Activated naive CD4-positive, alpha-beta T cell treated with Interleukin-2 at 50 U/mL for 16 hours (primary cell): ENCODE measurements around the gene TPSB2.
"Not testable (repeated sequence)": the region's sequence is repeated elsewhere in the genome, so short reads cannot be mapped to it uniquely, and the experiment has no call there.

Experiments
- DNase-seq: peaks from one replicate; pipeline ENCODE4 v3.0.0-alpha.2; 2020

Gene TPSB2

GRCh38 chr16:1230084-1230470, at the start of gene TPSB2:
TPSB2 (minus strand) TSS chr16:1230184; CDS start chr16:1229951, 233 bp downstream.
- not testable (repeated sequence) for DNase-seq

GRCh38 chr16:1279081-1279944, 49.3 kb upstream of the TPSB2 start:
- no peak for DNase-seq

- no peak for DNase-seq
Observed at GRCh38 chr16:1278477-1278876, 48.5 kb upstream of the TPSB2 start.

GRCh38 chr16:1277617-1278282, 47.8 kb upstream of the TPSB2 start:
- DNase-seq, result no peak

- DNase-seq, result no peak
Observed at GRCh38 chr16:1277151-1277598, 47.2 kb upstream of the TPSB2 start.

GRCh38 chr16:1276580-1276878, 46.5 kb upstream of the TPSB2 start:
- DNase-seq, result no peak

- DNase-seq, result no peak
Observed at GRCh38 chr16:1275791-1276579, 46.0 kb upstream of the TPSB2 start.

- DNase-seq, result no peak
Observed at GRCh38 chr16:1274767-1275166, 44.8 kb upstream of the TPSB2 start.

GRCh38 chr16:1273816-1274215, 43.8 kb upstream of the TPSB2 start:
- no peak for DNase-seq

GRCh38 chr16:1272453-1273198, 42.6 kb upstream of the TPSB2 start:
- DNase-seq, result no peak

GRCh38 chr16:1271724-1272413, 41.9 kb upstream of the TPSB2 start:
- peak; percentile 9 for DNase-seq

- DNase-seq, result no peak
Observed at GRCh38 chr16:1271380-1271723, 41.4 kb upstream of the TPSB2 start.

- DNase-seq, result not testable (repeated sequence)
Observed at GRCh38 chr16:1269418-1269817, 39.4 kb upstream of the TPSB2 start.

- no peak for DNase-seq
Observed at GRCh38 chr16:1265826-1266225, 35.8 kb upstream of the TPSB2 start.

- no peak for DNase-seq
Observed at GRCh38 chr16:1265090-1265630, 35.2 kb upstream of the TPSB2 start.

GRCh38 chr16:1264345-1265089, 34.5 kb upstream of the TPSB2 start:
- DNase-seq, result no peak

- no peak for DNase-seq
Observed at GRCh38 chr16:1263591-1264344, 33.8 kb upstream of the TPSB2 start.

- no peak for DNase-seq
Observed at GRCh38 chr16:1262846-1263221, 32.9 kb upstream of the TPSB2 start.

GRCh38 chr16:1262210-1262845, 32.3 kb upstream of the TPSB2 start:
- no peak for DNase-seq
